Fibroblast of mammary gland (primary cell): Measurements from ENCODE around the gene CRADD.
"Not testable (repeated sequence)": the region's sequence is repeated elsewhere in the genome, so short reads cannot be mapped to it uniquely, and the experiment has no call there.

Source experiments
- DNase-seq: peaks from one replicate; pipeline ENCODE4 v3.0.0-alpha.2; 2010; ENCODE audit warnings: low read depth
- H3K4me3 ChIP-seq: 2 replicates; pipeline ENCODE4 v1.5.1; 2011; ENCODE audit warnings: low read depth, mild to moderate bottlenecking, low read length, moderate library complexity; ENCODE audit not compliant: control insufficient read depth
- TF ChIP-seq, protein P1 (sequence below): conservative IDR thresholded peaks from 2 replicates; pipeline ENCODE4 v1.5.1; 2011; ENCODE audit warnings: low read depth, low read length, inconsistent platforms; ENCODE audit not compliant: control insufficient read depth, insufficient read depth

CRADD gene

DNA sequence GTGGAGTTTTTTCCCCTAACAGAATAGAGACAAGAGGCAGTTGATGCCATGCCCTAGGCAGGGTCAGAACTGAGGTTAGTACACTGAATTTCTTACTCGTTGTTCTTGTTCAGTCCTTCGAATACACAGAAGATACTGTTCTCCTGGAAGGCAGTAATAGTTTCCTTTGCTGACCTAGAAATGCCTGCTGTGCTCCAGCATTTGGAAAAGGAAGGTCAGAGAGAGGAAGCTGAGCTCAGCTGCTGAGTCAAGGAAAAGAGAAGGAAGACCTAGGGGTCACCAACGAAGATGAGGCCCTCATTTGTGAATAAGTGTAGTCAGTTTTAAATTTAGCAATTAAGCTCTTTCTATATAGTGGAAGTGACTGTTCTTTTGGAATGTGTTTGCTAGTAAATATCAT lies 100.1 kb downstream of the CRADD start:
- DNase-seq = peak; percentile 77
- H3K4me3 ChIP-seq = no peak overlapping the region
- TF ChIP-seq, protein P1, sequence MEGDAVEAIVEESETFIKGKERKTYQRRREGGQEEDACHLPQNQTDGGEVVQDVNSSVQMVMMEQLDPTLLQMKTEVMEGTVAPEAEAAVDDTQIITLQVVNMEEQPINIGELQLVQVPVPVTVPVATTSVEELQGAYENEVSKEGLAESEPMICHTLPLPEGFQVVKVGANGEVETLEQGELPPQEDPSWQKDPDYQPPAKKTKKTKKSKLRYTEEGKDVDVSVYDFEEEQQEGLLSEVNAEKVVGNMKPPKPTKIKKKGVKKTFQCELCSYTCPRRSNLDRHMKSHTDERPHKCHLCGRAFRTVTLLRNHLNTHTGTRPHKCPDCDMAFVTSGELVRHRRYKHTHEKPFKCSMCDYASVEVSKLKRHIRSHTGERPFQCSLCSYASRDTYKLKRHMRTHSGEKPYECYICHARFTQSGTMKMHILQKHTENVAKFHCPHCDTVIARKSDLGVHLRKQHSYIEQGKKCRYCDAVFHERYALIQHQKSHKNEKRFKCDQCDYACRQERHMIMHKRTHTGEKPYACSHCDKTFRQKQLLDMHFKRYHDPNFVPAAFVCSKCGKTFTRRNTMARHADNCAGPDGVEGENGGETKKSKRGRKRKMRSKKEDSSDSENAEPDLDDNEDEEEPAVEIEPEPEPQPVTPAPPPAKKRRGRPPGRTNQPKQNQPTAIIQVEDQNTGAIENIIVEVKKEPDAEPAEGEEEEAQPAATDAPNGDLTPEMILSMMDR = no peak

DNA sequence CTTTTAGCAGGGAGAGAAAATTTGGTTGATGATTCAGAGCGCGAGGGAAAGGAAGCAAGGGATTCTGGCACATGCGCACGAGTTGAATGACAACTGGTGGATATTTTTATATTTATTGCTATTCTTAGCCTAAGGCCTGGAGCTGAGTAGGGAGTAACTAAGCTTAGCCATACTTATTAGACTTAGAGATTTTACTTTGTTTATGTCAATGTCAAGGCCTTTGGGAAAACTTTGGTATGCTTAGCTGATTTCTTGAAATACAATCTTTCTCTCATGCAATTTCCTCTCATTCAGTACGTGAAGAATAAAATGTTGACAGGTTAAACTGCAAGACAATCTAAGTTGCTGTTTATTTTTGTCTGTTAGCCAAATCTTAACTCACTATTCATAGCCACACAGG lies 101.1 kb downstream of the CRADD start:
- peak; percentile 88 for DNase-seq
- H3K4me3 ChIP-seq = no peak overlapping the region
- TF ChIP-seq, protein P1 = no peak

DNA sequence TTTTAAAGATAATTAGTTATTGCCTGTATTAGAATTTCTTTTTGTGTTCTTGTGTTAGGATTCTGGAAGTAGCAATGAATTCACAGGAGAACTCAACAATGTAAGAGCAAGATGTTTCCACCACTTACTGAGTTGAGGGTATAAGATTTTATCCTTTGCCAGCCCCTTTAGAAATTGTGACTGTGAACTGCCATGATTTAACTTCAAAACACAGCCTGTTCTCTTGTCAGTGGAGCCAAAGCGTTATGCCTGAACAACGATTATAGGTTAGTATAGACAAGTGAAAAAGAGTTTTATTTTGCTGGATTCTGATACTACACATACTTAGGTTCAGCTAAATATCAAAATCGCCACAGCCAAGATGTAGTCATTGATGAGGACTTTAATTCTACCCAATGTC lies 101.6 kb downstream of the CRADD start:
- DNase-seq = no peak
- TF ChIP-seq, protein P1 = no peak
- H3K4me3 ChIP-seq = no peak overlapping the region

DNA sequence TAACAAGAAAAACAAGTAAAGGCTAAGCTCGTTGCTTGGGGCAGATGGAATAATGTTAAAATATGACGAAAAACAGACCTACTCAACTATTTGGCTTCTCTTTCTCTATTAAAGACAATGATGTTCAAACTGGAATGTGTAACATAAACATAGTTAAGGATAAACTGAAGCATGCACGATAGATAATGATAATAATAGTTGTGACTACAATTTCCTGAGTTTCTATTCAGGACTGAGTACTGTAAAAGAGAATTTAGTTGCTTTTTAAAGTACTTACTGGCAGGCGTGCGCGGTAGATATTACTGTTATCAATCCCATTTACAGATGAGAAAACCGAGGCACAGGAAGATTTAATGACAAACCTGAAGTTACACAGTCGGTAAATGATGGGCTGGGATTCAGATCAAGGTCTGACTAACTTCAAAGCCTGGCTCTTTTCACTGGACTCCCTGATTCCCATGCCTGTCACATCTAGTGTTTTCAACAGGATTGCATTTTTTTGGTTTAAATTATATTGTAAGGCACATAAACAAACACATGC lies 103.0 kb downstream of the CRADD start:
- peak; percentile 62 for DNase-seq
- TF ChIP-seq, protein P1 = no peak
- H3K4me3 ChIP-seq = no peak overlapping the region

DNA sequence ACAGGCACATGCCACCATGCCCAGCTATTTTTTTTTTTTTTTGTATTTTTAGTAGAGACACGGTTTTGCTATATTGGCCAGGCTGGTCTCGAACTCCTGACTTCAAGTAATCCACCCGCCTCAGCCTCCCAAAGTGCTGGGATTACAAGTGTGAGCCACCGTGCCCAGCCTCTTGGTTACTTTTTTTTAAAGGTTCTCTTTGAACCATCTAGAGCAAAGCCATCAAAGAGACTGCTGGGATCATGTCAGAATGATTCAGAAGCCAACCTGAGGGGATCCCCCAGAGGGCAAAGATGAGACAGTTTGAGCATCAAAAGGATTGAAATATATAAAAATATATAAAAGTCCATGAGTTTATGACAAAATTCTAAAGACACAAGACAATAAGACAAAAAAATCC lies 103.7 kb downstream of the CRADD start:
- not testable (repeated sequence) for H3K4me3 ChIP-seq, DNase-seq

DNA sequence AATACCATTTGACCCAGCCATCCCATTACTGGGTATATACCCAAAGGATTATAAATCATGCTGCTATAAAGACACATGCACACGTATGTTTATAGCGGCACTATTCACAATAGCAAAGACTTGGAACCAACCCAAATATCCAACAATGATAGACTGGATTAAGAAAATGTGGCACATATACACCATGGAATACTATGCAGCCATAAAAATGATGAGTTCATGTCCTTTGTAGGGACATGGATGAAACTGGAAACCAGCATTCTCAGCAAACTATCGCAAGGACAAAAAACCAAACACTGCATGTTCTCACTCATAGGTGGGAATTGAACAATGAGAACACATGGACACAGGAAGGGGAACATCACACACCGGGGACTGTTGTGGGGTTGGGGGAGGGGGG lies 104.8 kb downstream of the CRADD start:
- DNase-seq, H3K4me3 ChIP-seq: not testable (repeated sequence)

DNA sequence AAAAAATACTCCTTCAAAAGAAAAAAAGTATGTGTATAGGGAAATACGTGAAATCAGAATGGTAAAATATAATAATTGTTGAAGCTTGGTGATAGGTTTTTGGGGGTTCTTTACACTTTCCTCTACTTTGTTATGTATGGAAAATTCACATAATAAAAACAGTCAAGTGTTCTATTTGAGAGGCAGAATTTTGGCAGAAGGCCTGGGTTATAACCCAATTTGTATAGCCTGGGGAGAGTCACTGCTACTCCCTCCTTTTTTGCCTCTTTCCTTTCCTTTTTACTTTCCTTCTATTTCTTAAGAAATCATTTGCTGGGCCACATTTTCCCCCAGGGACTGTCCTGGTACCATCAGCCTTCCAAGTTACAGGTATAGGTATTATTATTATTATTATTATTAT lies 105.7 kb downstream of the CRADD start:
- TF ChIP-seq, protein P1 = no peak
- H3K4me3 ChIP-seq = no peak overlapping the region
- peak; percentile 25 for DNase-seq

DNA sequence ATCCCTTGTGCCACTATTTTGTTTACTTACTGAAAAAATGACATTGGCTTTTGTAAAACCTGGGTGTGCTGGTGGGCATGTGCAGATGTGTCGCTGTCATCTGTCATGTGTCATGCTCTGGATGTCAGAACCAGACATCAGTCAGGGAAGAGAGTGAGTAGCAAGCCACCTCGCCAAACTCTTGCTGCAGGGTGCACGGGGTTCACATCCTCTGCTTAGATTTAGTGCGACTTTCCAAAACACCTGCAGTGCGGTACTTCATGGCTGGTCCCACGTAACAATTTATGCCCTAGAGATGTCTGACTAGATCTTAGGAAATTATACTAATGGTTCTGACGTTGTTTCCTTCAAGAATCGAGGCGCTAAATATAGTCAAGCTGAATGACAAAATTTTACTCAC lies 106.7 kb downstream of the CRADD start:
- DNase-seq = peak; percentile 28
- no peak overlapping the region for H3K4me3 ChIP-seq
- TF ChIP-seq, protein P1 = no peak
